Vein endothelial cell (primary cell): ENCODE data around the gene UBXN4. TPM values are rescaled to one million over a fixed set of nuclear protein-coding genes. Genes with fewer than 3 reads are reported as not detected.

Experiments used
- small RNA-seq: library from RNA; depleted of rRNA; stranded (forward); fragments of <200 nt; gene quantifications from one replicate; pipeline ENCODE3, GENCODE V24; 2012
- total RNA-seq: library from RNA; depleted of rRNA; stranded (reverse); fragments of >200 nt; gene quantifications from 2 replicates; pipeline ENCODE4 v1.2.3, GENCODE V29; 2012

The UBXN4 gene
- total RNA-seq = 68.3 and 78.8 TPM in 2 replicates

GRCh38 chr2:135741395-135742324 is at the start of gene UBXN4:
Gene UBXN4 (plus strand): TSS chr2:135741855. CDS start chr2:135741930, 75 bp downstream.

Small RNA genes within 50 kb of the gene (small RNA-seq; reads per million reads assigned to genes)
- not detected for gene RF00019

Other genes with a start within 250 kb of the UBXN4 start
- gene ZRANB3, start 210.6 kb upstream of the UBXN4 start, total RNA-seq = 5.9 and 8.0 TPM in 2 replicates
- gene R3HDM1, start 210.4 kb upstream of the UBXN4 start, total RNA-seq = 11.8 and 17.5 TPM in 2 replicates
- under 0.01 TPM in 1 of 2 replicates, not detected in the other for gene LCT, start 95.3 kb downstream of the UBXN4 start, total RNA-seq
- 13.4 and 17.8 TPM in 2 replicates for gene MCM6, start 134.6 kb downstream of the UBXN4 start, total RNA-seq
- 55.5 and 66.6 TPM in 2 replicates for gene DARS1, start 243.8 kb downstream of the UBXN4 start, total RNA-seq